HL-60/S4 (cell line): ENCODE data around the gene ARPC5.

ENCODE experiments used
- in situ Hi-C: fragments of 300-500 bp; cut with MboI; formaldehyde crosslinking; loops from 2 replicates; pipeline ENCODE4 v1.14.3; 2022; ENCODE audit warnings: low sequenced_read_pairs

ARPC5 gene

GRCh38 chr1:183590244-183591191 is 45.1 kb downstream of the ARPC5 start, which contains the start of gene NCF2:
Gene NCF2 (minus strand): TSS chr1:183590459. CDS start chr1:183590329, 130 bp downstream.
- in situ Hi-C loops = no loop called here

DNA sequence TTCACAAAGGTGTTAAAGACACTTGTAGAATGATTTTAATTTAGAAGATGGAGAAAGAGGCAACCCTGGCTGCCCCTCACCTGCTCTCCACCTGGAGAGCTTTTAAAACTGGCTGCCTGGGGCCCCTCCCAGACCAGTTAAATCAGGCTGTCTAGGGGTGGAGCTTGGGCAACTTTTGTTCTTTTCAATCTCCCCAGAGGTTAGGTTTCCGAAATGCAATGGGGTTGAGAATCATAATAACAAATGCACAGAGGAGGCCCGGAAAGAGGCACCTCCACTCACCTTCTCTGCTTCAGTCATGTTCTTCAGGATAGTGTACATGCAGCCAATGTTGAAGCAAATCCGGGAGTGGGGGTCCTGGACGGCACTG is 45.7 kb downstream of the ARPC5 start:
- in situ Hi-C loops = no loop called here

- in situ Hi-C loops = no loop called here
These were observed 46.2 kb downstream of the ARPC5 start for GRCh38 chr1:183589384-183589783.

GRCh38 chr1:183588827-183589226 is 46.8 kb downstream of the ARPC5 start:
- in situ Hi-C loops = no loop called here

GRCh38 chr1:183586926-183587325 is 48.7 kb downstream of the ARPC5 start:
- in situ Hi-C loops = no loop called here

GRCh38 chr1:183586455-183586854 is 49.1 kb downstream of the ARPC5 start:
- in situ Hi-C loops = no loop called here

- in situ Hi-C loops = no loop called here
These were observed 50.5 kb downstream of the ARPC5 start for GRCh38 chr1:183585038-183585437.

DNA sequence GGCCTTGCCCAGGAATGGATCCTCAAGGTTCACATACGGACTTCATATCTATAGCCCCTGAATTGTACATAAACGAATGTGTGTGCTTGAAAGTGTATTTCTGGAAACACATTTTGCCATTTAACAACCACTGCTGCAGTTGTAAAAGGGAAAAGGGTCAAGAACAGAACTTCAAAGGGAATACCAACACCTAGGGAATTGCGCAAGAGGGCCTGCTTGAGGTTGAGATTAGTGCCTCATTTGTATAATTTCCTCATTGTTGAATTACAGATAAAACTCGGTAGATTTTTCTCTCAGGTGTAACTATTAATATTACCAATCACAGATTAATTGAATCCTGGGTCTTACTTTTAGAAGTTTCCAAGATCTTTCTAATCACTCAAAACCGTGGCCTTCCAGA is 51.4 kb downstream of the ARPC5 start:
- in situ Hi-C loops = no loop called here

- in situ Hi-C loops = no loop called here
These were observed 52.1 kb downstream of the ARPC5 start for GRCh38 chr1:183583466-183583865.

GRCh38 chr1:183582021-183582713 is 53.4 kb downstream of the ARPC5 start:
- in situ Hi-C loops = no loop called here

- in situ Hi-C loops = no loop called here
These were observed 55.3 kb downstream of the ARPC5 start for GRCh38 chr1:183580281-183580682.

GRCh38 chr1:183578856-183579255 is 56.7 kb downstream of the ARPC5 start:
- in situ Hi-C loops = no loop called here

DNA sequence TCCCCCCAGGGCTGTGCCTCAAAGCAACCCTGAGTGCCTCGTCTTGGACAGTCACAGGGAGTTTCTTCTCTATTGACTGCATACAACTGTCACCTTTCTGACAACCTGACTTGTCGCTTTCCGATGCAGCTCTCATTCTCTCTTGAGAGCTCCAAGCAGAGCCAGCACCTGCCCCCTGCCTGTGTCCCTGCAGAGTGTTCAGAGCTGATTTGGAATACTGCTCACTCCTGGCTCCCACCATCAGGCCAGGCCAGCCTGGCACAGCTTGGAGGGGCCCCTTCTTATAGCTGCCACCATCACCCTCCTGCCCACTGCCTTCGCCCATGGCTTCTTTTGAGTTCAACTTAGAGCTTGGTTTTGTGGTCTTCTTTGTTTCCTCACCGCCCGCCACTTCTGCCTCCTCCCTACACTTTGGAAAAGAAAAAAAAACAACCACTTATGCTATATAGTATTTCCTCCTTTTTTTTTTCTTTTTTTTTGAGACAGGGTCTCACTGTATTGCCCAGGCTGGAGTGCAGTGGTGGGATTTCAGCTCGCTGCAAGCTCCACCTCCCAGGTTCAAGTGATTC is 57.6 kb downstream of the ARPC5 start:
- in situ Hi-C loops = no loop called here

DNA sequence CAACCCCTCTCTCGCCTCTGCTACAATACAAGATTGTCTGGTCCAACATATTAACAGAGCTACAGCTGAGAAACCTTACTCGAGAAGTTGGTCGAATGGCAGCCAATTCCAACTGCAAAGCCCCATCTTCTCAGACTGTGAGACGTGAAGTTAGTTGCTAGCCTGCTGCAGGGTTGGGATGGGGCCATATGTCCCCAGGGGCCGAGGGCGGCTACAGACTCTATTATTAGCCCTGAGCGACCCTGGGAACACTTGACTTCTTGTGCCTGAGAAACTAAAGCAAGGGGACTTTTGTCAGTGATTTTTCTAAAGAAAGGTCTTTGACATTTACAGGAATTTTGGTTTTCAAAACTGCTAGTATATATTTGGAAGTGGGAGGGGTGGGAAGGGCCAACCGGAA is 59.0 kb downstream of the ARPC5 start:
- in situ Hi-C loops = no loop called here

DNA sequence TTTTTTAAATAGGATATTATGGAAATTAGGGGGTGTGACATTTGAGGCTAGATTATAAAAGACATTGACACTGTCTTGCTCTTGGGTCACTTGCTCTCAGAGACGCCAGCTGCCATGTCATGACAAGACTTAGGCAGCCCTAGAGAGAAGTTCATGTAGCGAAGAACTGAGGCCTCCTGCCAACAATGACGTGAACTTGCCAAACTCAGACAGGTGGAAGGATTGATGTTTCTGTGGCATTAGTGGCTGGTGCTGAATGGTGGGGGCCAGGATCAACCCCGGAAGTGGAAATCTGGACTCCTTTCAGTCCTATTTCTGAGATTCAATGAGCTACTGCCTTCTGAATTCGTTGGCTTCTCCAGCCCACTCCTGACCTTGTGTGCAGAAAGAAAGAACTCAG is 60.0 kb downstream of the ARPC5 start:
- in situ Hi-C loops = no loop called here

GRCh38 chr1:183572721-183573120 is 62.9 kb downstream of the ARPC5 start:
- in situ Hi-C loops = no loop called here

GRCh38 chr1:183571678-183572268 is 63.8 kb downstream of the ARPC5 start:
- in situ Hi-C loops = no loop called here
